ENCODE measurements around the gene ATXN10.

The ATXN10 gene

DNA sequence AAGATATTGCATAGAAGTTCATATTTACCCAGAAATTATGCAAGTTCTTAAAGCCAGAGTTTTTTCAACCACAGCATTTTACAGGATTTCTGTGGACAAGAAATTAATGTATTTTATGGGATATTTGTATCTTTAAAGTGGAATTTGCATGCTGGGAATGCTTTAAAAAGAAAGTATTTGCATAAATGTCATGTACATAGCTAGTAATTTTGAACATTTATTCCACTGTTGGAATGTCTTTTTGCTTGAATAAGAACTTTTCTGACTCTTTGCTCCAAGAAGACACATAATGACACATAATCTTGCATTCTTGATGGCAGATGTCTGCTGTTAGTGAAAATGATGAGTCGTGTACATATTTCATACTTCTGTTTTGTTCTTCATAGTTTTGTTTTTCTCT, 66.6 kb downstream of the ATXN10 start:
- in situ Hi-C loops (cut with MboI; ENCODE audit: low pct_unique_long_range_greater_than_20kb, low sequenced_read_pairs), result no loop called here
- no peak for DNase-seq

DNA sequence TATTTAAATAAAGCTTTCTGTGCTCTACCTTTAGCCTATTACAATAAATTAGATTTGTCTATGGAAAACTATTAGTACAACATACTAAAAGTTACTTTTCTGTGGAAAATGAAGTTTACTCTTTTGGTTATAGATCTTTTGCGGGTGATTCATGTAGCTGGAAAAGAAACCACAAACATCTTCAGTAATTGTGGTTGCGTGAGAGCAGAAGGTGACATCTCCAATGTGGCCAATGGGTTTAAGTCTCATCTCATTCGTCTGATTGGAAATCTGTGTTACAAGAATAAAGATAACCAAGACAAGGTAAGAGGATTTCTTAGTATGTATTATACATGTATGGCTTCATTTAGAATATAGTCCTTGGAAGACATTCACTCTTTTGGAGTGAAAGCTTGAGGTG, 68.6 kb downstream of the ATXN10 start:
- in situ Hi-C loops (cut with MboI; ENCODE audit: low pct_unique_long_range_greater_than_20kb, low sequenced_read_pairs), result no loop called here

DNA sequence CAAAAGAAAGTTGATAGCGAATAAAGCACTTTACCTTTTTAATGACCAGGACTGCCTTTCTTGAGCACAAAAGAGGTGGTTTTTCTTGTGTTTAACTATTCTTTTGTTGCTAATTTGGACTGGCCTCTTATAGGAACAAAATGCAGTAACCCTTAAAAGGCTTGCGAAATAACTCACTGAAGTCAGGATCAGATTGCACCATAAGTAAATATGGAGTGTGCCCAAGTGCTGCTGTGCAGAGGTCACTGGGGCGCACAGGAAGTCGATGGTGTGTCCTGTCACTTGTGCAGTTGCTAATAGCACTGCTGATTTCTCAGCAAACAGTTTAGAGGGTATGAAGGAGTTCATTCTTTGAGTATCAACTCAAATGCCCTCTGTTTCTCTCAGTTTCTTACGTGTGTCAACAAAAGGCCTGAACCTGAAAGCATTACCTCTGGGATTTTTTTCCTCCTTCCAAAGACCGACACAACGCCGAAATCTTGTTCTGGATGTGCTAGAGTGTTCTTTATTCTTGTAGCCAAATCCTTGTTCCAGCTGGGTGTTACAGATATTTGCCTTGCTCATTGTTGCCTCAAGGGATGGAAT, 71.3 kb downstream of the ATXN10 start:
- peak; percentile 14 for DNase-seq
- in situ Hi-C loops (cut with MboI; ENCODE audit: low pct_unique_long_range_greater_than_20kb, low sequenced_read_pairs), result no loop called here

More for the DNA sequence above, 68.6 kb downstream of the ATXN10 start:
- DNase-seq, result no peak

DNA sequence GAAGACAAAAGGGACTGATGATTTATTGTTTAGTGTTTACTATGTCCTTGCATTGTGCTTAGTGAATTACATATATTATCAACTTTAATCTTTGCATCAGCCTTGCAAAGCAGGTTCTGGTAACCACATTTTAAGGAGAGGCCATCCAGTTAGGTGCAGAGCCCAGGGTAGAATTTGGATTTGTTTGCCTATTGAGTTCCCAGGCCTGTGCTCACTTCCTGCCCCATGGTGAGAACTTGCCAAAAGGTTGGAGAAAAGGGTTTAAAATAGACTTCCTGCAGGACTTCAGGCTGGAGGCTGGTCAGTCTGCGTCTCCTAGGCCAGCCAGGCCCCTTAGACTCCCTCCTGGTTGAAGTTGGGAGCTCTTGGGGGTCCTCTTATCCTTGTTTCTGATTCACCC, 72.1 kb downstream of the ATXN10 start:
- no peak for DNase-seq
- in situ Hi-C loops (cut with MboI; ENCODE audit: low pct_unique_long_range_greater_than_20kb, low sequenced_read_pairs), result no loop called here

DNA sequence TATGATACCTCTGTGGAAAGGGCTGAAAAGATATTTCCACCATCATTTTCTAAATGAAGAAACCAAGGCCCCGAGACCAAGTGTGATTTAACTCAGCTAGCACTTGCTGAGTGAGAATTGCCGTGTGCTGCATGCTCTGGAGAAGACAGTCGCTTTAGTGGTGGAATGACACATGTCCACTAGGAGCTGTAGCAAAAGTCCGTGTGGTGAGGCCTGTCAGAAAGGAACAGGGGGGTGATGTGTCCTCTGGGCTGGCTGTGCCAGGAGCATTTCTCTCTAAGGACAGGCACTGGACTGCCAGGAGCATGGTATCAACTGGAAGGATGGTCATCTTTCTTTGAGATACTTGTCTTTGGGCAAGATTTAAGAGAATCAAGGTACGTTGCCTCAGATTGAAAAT, 72.8 kb downstream of the ATXN10 start:
- no peak for DNase-seq
- in situ Hi-C loops (cut with MboI; ENCODE audit: low pct_unique_long_range_greater_than_20kb, low sequenced_read_pairs), result no loop called here

DNA sequence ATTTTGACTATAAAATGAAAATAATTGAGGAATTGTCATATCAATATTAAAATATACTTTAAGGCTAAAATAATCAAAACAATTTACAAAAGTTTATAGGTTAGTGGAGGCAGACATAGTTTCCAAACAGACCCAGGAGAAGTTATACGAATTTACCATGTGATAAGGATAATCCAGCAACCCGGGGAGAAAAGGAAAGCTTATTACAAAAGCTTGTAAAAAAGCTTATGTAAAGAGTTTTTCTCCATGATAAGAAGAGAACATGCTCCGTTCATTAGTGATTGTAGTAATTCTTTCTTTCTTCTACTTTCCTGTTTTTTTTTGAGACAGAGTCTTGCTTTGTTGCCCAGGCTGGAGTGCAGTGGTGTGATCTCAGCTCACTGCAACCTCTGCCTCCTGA, 79.0 kb downstream of the ATXN10 start:
- DNase-seq, result no peak
- in situ Hi-C loops (cut with MboI; ENCODE audit: low pct_unique_long_range_greater_than_20kb, low sequenced_read_pairs), result no loop called here

DNA sequence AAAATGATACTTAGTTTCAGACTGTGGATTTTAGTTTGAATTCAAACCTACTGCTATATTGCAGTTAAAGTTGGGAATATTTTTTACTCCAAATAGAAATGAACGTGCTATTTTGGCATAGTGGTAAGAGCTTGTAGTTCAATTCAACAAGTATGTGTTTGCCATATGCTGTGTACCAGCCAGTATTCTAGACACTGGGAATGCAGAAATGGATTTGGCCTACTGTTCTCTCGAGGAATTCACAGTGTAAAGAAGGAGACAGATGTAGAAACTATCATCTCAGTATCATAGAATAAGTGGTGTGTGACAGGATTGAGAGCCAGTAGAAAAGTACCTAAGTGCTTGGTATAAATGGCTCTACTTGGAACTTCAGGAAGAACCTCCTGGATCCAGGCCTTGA, 80.4 kb downstream of the ATXN10 start:
- no peak for DNase-seq
- in situ Hi-C loops (cut with MboI; ENCODE audit: low pct_unique_long_range_greater_than_20kb, low sequenced_read_pairs), result no loop called here

DNA sequence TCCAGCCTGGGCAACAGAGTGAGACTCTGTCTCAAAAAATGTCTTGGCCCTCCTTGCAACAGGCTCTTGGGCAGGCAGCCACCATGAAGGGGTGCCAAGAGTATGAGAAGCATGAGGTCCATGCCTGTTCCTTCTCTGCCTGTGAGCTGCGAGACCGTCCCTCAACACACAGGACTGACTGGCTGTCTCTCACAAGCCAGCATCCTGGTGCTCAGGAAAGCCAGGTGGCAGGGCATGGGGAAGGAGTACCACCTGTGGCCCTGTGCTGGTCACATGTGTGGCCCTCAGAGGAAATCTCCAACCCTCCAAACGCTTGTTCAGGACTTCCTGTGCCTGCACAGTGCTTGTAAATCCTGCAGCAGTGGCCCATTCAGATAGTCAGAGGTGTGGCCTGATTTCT, 83.2 kb downstream of the ATXN10 start:
- no peak for DNase-seq
- in situ Hi-C loops (cut with MboI; ENCODE audit: low pct_unique_long_range_greater_than_20kb, low sequenced_read_pairs), result no loop called here

DNA sequence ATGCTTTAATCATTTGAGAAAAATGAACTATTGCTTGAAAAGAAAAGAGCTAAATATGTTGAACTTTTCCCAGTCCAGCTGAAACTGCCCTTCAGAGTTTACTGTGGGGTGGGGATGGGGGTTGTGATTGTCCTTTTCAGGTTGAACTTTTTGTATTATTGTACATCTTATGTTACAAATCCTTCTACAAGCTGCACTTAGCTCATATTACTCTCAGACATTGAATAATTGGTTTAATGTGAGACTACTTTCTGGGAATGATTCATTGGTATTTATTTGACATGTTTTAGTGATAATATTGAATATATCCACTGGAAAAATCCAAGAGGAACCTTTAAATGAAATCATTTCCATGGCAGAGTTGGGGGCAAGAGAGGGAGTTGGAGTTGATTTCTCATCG, 84.9 kb downstream of the ATXN10 start:
- no peak for DNase-seq
- in situ Hi-C loops (cut with MboI; ENCODE audit: low pct_unique_long_range_greater_than_20kb, low sequenced_read_pairs), result no loop called here

DNA sequence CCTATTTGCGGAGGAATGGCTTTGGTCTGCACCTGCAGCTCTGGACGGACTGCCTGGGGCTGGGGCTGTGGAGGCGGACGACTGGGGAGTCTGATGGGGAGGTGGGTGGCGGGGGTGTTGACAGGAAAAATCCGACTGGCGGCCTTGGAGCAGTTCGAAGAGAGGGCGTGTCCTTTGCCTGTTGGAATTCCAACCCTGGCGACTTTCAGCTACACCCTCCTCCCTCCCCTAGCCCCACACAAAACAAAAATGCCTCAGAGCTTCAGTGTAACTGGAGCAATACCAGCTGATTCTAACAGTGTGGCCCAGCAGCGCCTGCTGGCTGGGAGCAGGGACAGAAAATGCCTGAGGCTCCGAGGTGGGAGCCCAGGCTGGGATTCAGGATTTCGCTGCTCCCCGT, 85.4 kb downstream of the ATXN10 start:
- DNase-seq, result no peak
- in situ Hi-C loops (cut with MboI; ENCODE audit: low pct_unique_long_range_greater_than_20kb, low sequenced_read_pairs), result no loop called here

DNA sequence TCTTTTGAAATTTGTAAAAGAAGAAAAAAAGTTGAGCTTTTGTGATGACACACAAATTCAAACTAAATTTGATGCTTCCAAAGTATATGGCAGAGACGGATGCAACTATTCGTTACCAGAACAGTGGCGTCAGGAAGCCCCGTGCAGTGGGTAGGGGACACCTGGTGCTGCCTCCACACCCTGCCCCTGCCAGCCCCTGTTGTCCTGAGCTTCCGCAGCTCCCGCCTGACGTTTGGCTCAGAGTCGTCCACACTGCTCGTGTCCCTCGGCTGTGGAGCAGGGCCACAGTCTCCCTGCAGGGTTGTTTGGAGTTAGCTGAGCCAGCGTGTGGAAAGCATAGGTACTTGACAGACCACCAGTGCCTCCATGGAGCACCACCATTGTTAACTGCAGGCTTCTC, 86.3 kb downstream of the ATXN10 start:
- DNase-seq, result no peak
- in situ Hi-C loops (cut with MboI; ENCODE audit: low pct_unique_long_range_greater_than_20kb, low sequenced_read_pairs), result no loop called here

DNA sequence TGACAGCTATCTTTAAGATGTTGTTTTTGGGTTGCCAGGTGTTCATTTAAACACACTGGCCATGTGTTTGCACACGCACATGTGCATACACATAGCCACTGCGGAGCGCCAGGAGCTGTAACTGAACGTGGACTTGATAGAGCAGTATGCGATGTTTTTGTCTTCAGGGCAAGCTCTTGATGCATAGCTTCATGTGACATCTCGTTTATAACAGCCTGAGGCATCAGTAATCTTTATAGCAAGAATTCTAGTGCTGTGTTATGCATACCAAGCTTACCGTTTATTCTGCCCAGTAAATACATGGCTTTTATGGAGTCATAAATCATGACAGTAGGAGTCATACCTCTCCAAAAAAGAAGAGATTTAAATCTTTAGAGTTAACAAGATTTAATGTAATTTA, 87.0 kb downstream of the ATXN10 start:
- in situ Hi-C loops (cut with MboI; ENCODE audit: low pct_unique_long_range_greater_than_20kb, low sequenced_read_pairs), result no loop called here
- DNase-seq, result no peak

DNA sequence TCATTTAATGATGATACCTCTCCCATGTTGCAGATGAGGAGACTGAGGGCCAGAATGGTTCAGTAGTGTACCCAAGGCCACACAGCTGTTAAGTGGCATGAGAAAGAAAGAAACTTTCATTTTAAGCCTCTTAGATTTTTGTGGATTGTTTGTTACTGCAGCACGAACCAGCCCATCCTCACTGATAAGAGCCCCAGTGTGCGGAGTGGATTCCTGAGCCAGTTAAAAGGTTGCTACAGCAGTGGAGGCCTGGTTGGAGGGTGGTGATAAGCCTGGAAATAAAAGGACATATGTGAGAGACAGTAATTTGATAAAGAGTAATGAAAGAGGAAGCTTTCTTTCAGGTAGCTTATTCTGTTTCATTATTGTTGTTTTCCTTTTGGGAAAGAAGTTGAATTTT, 89.0 kb downstream of the ATXN10 start:
- DNase-seq, result no peak
- in situ Hi-C loops (cut with MboI; ENCODE audit: low pct_unique_long_range_greater_than_20kb, low sequenced_read_pairs), result no loop called here

DNA sequence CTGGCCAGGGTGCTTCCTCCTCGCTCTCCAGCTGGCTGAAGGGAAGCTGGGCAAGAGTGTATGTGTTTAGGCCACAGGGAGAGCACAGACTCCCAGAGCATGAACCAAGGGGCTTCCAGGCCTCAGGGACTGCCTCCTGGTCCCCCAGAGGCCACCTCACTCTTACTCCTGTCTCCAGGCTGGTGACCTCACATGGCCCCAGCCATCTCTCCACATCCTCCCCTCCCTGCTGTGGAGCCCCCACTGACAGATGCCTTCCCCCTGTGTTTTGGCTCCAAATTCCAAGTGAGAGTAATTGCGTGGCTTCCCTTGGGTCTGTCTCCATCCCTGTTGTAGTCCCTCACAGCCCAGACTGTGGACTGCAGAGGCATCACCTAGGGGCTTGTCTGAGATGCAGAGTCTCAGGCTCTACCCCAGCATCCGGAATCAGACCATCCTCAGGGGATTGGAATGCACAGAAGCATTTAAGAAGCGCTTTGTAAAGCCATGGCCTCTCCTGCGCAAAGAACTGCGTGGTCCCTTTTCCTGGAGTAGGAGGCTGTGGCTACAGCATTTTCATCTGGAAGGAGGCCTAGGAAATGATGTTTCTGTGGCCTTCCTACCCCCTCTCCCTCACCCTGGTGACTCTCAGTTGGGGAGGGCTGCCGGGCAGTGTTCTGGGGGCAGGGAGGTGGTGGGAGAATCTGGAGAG, 91.1 kb downstream of the ATXN10 start:
- in situ Hi-C loops (cut with MboI; ENCODE audit: low pct_unique_long_range_greater_than_20kb, low sequenced_read_pairs), result no loop called here
- no peak for DNase-seq

DNA sequence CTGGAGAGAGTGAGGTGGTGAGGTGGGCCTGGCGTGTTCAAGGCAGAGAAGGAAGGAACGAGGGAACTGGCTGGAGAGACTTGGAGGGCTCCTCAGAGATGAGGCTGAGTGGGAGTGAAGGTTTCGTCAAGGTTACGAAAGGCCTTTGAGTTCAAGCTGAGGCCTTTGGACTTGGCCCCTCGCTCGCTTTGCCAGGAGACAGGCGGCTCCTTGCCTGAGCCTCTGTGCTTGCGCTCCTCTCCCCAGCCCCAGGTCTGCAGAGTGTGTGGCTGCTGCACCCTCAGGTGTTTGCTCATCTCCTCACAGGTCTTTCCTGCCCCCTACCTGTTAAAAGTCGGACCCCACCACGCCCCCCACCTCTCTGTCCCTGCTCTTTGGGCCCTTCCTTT, 91.6 kb downstream of the ATXN10 start:
- in situ Hi-C loops (cut with MboI; ENCODE audit: low pct_unique_long_range_greater_than_20kb, low sequenced_read_pairs), result no loop called here

DNA sequence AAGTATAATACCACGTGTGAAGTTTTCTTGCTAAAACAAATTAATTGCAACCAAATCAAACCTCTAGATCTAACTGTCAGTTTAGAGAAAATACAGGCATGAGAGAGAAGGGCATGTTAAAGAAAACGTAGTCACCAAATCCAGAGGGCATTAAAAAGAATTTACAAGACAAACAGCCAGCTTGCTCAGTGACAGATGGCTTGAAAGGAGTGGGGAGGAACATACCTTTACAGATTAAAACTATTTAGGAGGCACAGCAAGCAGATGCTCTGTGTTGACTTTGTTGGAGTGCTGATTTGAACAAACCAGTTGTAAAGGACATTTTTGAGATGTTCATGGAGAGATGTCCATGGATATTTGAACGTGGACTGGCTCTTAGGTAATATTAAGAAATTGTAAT, 96.9 kb downstream of the ATXN10 start:
- in situ Hi-C loops (cut with MboI; ENCODE audit: low pct_unique_long_range_greater_than_20kb, low sequenced_read_pairs), result no loop called here
- no peak for DNase-seq

More for the DNA sequence above, 91.6 kb downstream of the ATXN10 start:
- no peak for DNase-seq

DNA sequence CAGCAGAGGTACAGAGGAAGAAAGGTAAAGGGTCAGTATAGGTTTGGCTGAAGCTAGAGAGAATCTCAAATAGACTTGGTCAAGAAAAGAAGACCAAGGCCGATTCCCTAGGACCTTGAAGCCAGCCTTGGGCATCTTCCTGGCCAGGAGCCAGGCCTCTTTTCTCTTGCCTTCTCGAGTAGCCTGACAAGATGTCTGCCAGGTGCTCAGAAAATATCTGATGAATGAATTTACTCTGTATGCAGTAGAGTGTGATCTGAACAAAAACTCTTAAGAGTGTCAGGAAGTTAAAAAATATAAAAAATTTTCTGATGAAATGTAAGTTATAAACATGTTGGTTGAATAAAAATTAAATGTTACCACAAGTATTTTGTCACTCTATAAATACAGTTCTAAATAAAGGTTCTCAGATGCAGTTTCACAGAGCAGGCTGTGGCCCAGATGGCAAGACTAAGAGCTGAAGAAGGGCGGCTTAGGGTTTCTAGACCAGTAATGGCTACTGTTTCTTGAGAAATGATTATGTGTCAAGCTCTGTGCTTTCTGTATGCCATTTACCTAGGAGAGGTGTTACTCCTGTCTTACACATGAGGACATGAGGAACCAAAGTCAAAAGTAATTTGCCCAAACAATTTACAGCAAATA, 98.1 kb downstream of the ATXN10 start:
- DNase-seq, result no peak
- in situ Hi-C loops (cut with MboI; ENCODE audit: low pct_unique_long_range_greater_than_20kb, low sequenced_read_pairs), result no loop called here

DNA sequence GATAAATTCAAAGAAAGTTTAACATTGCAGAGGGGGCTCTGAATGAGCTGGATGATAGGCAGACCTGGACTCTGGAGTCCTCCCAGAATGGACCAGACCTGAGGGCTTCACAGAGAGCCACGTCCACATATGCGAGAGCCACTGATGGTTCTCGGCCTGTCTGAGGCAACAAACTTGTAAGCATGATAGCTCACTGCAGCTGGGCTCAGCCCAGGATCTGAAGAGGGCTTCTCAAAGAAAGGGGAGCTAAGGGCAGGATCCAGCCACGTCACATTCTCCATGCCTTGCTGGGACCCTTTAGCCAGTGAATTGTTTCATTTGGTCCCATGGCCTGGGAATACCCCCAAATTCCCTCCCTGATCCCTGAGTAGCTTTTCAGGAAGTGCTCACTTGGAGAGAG, 98.9 kb downstream of the ATXN10 start:
- in situ Hi-C loops (cut with MboI; ENCODE audit: low pct_unique_long_range_greater_than_20kb, low sequenced_read_pairs), result no loop called here
- DNase-seq, result no peak

DNA sequence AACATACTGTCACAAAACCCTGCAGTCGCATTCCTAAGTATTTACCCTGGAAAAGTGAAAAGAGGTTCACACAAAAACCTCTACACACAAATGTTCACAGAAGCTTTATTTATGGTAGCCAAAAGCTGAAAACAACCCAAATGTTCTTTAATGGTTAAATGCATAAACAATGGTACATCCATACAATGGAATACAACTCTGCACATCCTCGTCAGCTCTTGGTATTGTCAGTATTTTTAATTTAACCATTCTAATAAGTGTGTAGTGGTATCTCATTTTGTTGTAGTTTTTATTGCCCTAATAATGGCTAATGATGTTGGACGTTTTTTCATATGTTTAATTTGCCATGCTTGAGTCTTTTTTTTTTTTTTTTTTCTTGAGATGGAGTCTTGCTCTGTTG, 99.4 kb downstream of the ATXN10 start:
- no peak for DNase-seq
- in situ Hi-C loops (cut with MboI; ENCODE audit: low pct_unique_long_range_greater_than_20kb, low sequenced_read_pairs), result no loop called here

DNA sequence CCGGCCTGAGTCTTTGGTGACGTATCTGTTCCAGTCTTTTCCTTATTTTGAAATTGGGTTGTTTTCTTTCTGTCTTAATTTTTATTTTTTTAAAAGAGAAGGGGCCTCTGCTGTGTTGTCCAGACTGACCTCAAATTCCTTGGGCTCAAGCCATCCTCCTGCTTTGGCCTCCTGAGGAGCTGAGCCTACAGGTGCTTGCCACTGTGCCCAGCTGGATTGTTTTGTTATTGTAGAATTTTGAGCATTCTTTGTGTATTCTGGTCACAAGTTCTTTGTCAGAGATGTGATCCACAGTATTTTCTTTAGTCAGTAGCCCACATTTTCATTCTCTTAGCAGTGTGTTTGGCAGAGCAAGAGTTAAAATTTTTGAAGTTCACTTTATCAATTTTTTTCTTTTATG, 100.1 kb downstream of the ATXN10 start:
- in situ Hi-C loops (cut with MboI; ENCODE audit: low pct_unique_long_range_greater_than_20kb, low sequenced_read_pairs), result no loop called here
- DNase-seq, result no peak

DNA sequence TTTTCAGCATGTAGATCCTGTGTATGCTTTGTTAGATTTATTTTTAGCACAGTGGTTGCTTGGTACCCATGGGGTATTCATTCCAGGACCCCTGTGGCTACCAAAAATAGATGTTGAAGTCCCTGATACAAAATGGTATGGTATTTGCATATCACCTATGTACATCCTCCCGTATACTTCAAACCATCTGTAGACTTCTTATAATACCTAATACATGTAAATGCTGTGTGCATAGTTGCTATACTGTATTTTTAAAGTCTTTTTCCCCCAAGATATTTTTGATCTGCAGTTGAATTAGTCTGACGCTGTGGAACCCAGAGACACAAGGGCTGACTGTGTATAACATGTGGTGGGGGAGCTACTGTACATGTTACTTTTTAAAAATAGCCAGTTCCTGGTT, 101.1 kb downstream of the ATXN10 start:
- DNase-seq, result no peak
- in situ Hi-C loops (cut with MboI; ENCODE audit: low pct_unique_long_range_greater_than_20kb, low sequenced_read_pairs), result no loop called here
